GM23338 (cell line): ENCODE results near the gene HTRA2. TPM values are rescaled to one million over a fixed set of nuclear protein-coding genes. Genes with fewer than 3 reads are reported as not detected.
A peak's percentile ranks its signal among the peaks of the same experiment; 100 is the strongest.
"Not testable (repeated sequence)": the region's sequence is repeated elsewhere in the genome, so short reads cannot be mapped to it uniquely, and the experiment has no call there.

Experiments used
- ATAC-seq: fragments of 200-7000 bp; cut with Tn5 transposase; 3 replicates; pipeline ENCODE4 v1.9.1; 2020
- DNase-seq: peaks from one replicate; pipeline ENCODE4 v3.0.0-alpha.2; 2015; ENCODE audit warnings: low spot score
- H2AFZ ChIP-seq: fragments of 200-600 bp; sonication (generic); 2 replicates; pipeline ENCODE4 v1.8.0; 2016; ENCODE audit warnings: antibody characterized with exemption, mild to moderate bottlenecking, moderate library complexity
- H3F3A ChIP-seq: fragments of 200-600 bp; sonication (generic); replicated peaks from 2 replicates; pipeline ENCODE4 v1.8.0; 2017; ENCODE audit warnings: antibody characterized with exemption, mixed run types, low read depth
- H3K27ac ChIP-seq: fragments of 200-600 bp; sonication (generic); 2 replicates; pipeline ENCODE4 v1.6.1; 2016; ENCODE audit warnings: low read depth
- H3K27me3 ChIP-seq: fragments of 200-600 bp; sonication (generic); 2 replicates; pipeline ENCODE4 v1.8.0; 2016; ENCODE audit warnings: mild to moderate bottlenecking, mixed run types, moderate library complexity; ENCODE audit not compliant: insufficient read depth
- H3K36me3 ChIP-seq: fragments of 200-600 bp; sonication (generic); 2 replicates; pipeline ENCODE4 v1.8.0; 2016; ENCODE audit warnings: mild to moderate bottlenecking; ENCODE audit not compliant: insufficient read depth
- H3K4me1 ChIP-seq: fragments of 200-600 bp; sonication (generic); 2 replicates; pipeline ENCODE4 v1.8.0; 2016; ENCODE audit warnings: mild to moderate bottlenecking, moderate library complexity; ENCODE audit not compliant: insufficient read depth
- H3K4me2 ChIP-seq: fragments of 200-600 bp; sonication (generic); 2 replicates; pipeline ENCODE4 v1.7.1; 2017; ENCODE audit warnings: mixed run types
- H3K4me3 ChIP-seq: fragments of 200-600 bp; sonication (generic); 2 replicates; pipeline ENCODE4 v1.6.1; 2016; ENCODE audit warnings: mixed run types
- H3K79me2 ChIP-seq: fragments of 200-600 bp; sonication (generic); replicated peaks from 2 replicates; pipeline ENCODE4 v1.8.0; 2017; ENCODE audit warnings: mild to moderate bottlenecking; ENCODE audit not compliant: insufficient read depth
- H3K9me2 ChIP-seq: fragments of 200-600 bp; sonication (generic); 2 replicates; pipeline ENCODE4 v1.8.0; 2017; ENCODE audit not compliant: insufficient read depth
- H4K20me1 ChIP-seq: fragments of 200-600 bp; sonication (generic); replicated peaks from 2 replicates; pipeline ENCODE4 v1.8.0; 2017; ENCODE audit warnings: mild to moderate bottlenecking; ENCODE audit not compliant: insufficient read depth
- H3K27ac Mint-ChIP-seq: 2 replicates; pipeline ENCODE4 v1.8.0; 2020; ENCODE audit warnings: inconsistent platforms, mild to moderate bottlenecking, moderate library complexity, mixed read lengths
- H3K27me3 Mint-ChIP-seq: 3 replicates; pipeline ENCODE4 v1.8.0; 2022; ENCODE audit warnings: low read depth, mild to moderate bottlenecking, moderate library complexity, mixed read lengths, inconsistent platforms; ENCODE audit not compliant: insufficient read depth, poor library complexity
- H3K36me3 Mint-ChIP-seq: 3 replicates; pipeline ENCODE4 v1.8.0; 2021; ENCODE audit warnings: low read depth, mild to moderate bottlenecking, inconsistent platforms, moderate library complexity, mixed read lengths
- H3K4me1 Mint-ChIP-seq: 3 replicates; pipeline ENCODE4 v1.8.0; 2020; ENCODE audit warnings: mild to moderate bottlenecking, inconsistent platforms, mixed read lengths
- H3K4me3 Mint-ChIP-seq: 3 replicates; pipeline ENCODE4 v1.8.0; 2021; ENCODE audit warnings: moderate library complexity, mild to moderate bottlenecking, inconsistent platforms, mixed read lengths
- H3K9me3 Mint-ChIP-seq: 3 replicates; pipeline ENCODE4 v1.8.0; 2020; ENCODE audit warnings: moderate library complexity, mild to moderate bottlenecking, inconsistent platforms, mixed read lengths
- CTCF ChIP-seq, 2 experiments: fragments of 200-600 bp in 1 of 2; sonication (generic) in 1 of 2; conservative IDR thresholded peaks; 2 replicates each; pipeline versions ENCODE4 v1.5.1 to v1.6.1; 2016 to 2017; ENCODE audit warnings: antibody characterized with exemption in 2 of 2, low read depth in 2 of 2, mild to moderate bottlenecking in 2 of 2, moderate library complexity in 1 of 2
- ETS1 ChIP-seq: IDR thresholded peaks from 2 replicates; pipeline ENCODE4 v1.6.1; 2016; ENCODE audit warnings: antibody characterized with exemption
- EZH2 ChIP-seq: fragments of 200-600 bp; sonication (generic); IDR thresholded peaks from one replicate; pipeline ENCODE4 v1.8.0; 2017; ENCODE audit warnings: antibody characterized with exemption, mild to moderate bottlenecking, low read depth; ENCODE audit not compliant: unreplicated experiment
- NANOG ChIP-seq: IDR thresholded peaks from 2 replicates; pipeline ENCODE4 v1.6.1; 2016; ENCODE audit warnings: antibody characterized with exemption, borderline replicate concordance
- POLR2AphosphoS5 ChIP-seq: IDR thresholded peaks from 2 replicates; pipeline ENCODE4 v1.6.1; 2016; ENCODE audit warnings: antibody characterized with exemption, low read depth
- ZNF331 ChIP-seq: fragments of 250-450 bp; sonication (Bioruptor Pico); IDR thresholded peaks from 2 replicates; pipeline ENCODE4 v1.5.0; 2020; ENCODE audit warnings: low read depth, mild to moderate bottlenecking, moderate library complexity
- ZNF462 ChIP-seq: fragments of 250-450 bp; sonication (Bioruptor Pico); IDR thresholded peaks from 2 replicates; pipeline ENCODE4 v1.5.0; 2020; ENCODE audit warnings: mild to moderate bottlenecking, moderate library complexity
- polyA plus RNA-seq: library from polyadenylated mRNA; unstranded; fragments of >200 nt; fragmentation: Nextera tagmentation; extraction: Ambion mirVana; gene quantifications from 2 replicates; pipeline ENCODE4 v1.2.1, GENCODE V29; 2016
- total RNA-seq: library from RNA; depleted of rRNA; stranded (reverse); fragments of >200 nt; shearing (Covaris generic); gene quantifications from 2 replicates; pipeline ENCODE4 v1.2.3, GENCODE V29; 2014

Gene HTRA2
- total and polyA plus RNA-seq, 2 experiments from 2014 or later: 17.8 to 19.7 TPM

GRCh38 chr2:74560591-74560990 is 30.9 kb downstream of the HTRA2 start:
- H3K27ac Mint-ChIP-seq: no peak overlapping the region
- no peak overlapping the region for H2AFZ ChIP-seq
- no peaks in the 10 kb centered on the region for H3K36me3 Mint-ChIP-seq
- no peaks in the 10 kb centered on the region; the same call in 1 of the 2 replicates for H4K20me1 ChIP-seq
- peaks cover 45% of the 10 kb centered on the region for H3K27me3 ChIP-seq
- H3K27ac ChIP-seq: no peak overlapping the region
- peaks cover 38% of the 10 kb centered on the region for H3K27me3 Mint-ChIP-seq
- ATAC-seq: peak; percentile 19
- H3K4me2 ChIP-seq: peak overlapping the region; percentile 36; the same call in 1 of the 2 replicates
- H3K4me3 ChIP-seq: no peak overlapping the region
- DNase-seq: peak; percentile 26
- peaks cover 19% of the 10 kb centered on the region for H3K4me1 Mint-ChIP-seq
- peaks cover 10% of the 10 kb centered on the region for H3K4me1 ChIP-seq
- H3K4me3 Mint-ChIP-seq: no peak overlapping the region
- no peaks in the 10 kb centered on the region for H3K9me2 ChIP-seq
- H3K36me3 ChIP-seq: no peaks in the 10 kb centered on the region
- no peaks in the 10 kb centered on the region for H3K79me2 ChIP-seq
- no peaks in the 10 kb centered on the region for H3K9me3 Mint-ChIP-seq
- TF ChIP-seq ZNF331 (CRISPR knock-in tag) (no peak), NANOG (no peak), POLR2AphosphoS5 (no peak), CTCF (conservative IDR thresholded peaks at IDR 0.05; ENCODE audit: low read depth in 2 of 2) (no peak), EZH2 (no peak), ETS1 (no peak), ZNF462 (CRISPR knock-in tag) (no peak)
- H3F3A ChIP-seq: no peaks in the 10 kb centered on the region

- H3K27me3 ChIP-seq: peaks cover 41% of the 10 kb centered on the region
- ATAC-seq, H3F3A ChIP-seq, H3K9me2 ChIP-seq, H3K27ac ChIP-seq, H3K36me3 Mint-ChIP-seq, H3K79me2 ChIP-seq, H2AFZ ChIP-seq, H4K20me1 ChIP-seq, DNase-seq, H3K4me3 Mint-ChIP-seq, H3K4me2 ChIP-seq, H3K4me1 ChIP-seq, H3K9me3 Mint-ChIP-seq, H3K36me3 ChIP-seq, H3K4me3 ChIP-seq, H3K27ac Mint-ChIP-seq: not testable (repeated sequence)
- Mint-ChIP-seq H3K4me1 (peaks cover 19% of the 10 kb centered on the region), H3K27me3 (peaks cover 34% of the 10 kb centered on the region)
Observed at GRCh38 chr2:74561022-74561421, 31.3 kb downstream of the HTRA2 start.
